Measurements from ENCODE around the gene GPR17.
A peak's percentile ranks its signal among the peaks of the same experiment; 100 is the strongest.

Gene GPR17

DNA sequence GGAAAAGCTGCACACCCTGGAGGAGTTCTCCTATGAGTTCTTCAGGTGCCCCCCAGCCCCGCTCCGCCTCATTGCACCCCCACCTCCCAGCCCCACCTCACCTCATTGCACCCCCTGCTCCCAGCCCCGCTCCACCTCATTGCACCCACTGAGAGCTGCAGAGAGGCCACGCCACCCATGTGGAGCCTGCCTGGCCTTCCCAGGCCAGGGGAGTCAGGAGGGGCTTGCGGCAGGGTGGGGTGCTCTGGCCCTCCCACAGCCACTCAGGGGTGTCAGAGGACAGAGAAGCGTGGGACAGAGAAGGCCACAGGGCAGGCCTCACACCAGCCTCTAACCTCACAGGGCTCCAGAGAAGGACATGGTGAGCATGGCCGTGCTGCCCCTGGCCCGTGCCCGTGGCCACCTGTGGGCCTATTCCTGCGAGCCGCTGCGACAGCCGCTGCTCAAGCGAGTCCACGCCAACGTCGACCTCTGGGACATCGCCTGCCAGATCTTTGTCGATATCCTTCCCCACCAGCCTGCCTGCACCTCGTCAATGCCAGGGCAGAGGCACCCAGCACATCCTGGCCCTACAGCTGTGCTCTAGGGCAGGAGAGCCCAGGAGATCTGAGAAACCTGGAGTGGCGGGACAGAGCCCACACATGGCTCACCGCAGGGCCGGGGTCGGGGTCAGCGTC, 15.0 kb upstream of the GPR17 start:
- DNase-seq: no peak

DNA sequence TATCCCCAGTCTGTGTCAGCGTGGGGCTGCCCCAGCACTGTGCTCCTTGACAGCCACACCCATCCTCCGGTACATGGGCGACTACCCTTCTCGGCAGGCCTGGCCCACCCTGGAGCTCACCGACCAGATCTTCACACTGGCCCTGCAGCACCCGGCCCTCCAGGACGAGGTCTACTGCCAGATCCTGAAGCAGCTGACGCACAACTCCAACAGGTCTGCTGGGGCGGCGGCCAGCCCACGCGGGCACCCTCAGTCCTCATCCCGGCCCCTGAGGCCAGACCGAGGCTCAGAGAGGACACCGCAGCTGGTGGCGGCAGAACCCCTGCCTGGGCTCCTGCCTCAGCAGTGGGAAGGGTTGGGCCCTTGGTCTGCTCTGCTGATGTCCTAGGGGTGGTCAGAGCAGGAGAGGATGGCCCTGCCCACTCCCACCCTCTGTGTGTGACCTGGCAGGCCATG, 14.4 kb upstream of the GPR17 start:
- DNase-seq: no peak

DNA sequence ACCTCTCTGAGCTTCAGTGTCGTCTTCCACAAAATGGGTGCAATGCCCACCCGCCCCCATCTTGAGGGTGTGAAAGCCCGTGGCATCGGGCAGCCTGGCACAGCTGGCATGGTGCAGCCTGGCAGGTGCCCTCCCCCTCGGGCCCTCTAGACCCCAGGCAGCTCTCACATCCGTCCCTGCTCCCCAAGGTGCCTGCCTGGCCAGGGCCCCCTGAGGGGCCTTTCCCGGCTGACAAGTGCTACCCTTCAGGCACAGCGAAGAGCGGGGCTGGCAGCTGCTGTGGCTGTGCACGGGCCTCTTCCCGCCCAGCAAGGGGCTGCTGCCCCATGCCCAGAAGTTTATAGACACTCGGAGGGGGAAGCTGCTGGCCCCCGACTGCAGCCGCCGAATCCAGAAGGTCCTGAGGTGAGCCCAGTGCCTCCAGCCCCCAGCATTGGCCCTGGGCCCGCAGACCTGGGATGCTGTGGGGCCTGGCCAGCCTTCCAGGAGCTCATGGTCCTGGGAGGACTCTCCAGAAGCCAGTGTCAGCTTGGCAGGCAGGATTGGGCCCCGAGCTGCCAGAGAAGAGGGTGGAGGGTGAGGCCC, 13.9 kb upstream of the GPR17 start:
- no peak for DNase-seq

DNA sequence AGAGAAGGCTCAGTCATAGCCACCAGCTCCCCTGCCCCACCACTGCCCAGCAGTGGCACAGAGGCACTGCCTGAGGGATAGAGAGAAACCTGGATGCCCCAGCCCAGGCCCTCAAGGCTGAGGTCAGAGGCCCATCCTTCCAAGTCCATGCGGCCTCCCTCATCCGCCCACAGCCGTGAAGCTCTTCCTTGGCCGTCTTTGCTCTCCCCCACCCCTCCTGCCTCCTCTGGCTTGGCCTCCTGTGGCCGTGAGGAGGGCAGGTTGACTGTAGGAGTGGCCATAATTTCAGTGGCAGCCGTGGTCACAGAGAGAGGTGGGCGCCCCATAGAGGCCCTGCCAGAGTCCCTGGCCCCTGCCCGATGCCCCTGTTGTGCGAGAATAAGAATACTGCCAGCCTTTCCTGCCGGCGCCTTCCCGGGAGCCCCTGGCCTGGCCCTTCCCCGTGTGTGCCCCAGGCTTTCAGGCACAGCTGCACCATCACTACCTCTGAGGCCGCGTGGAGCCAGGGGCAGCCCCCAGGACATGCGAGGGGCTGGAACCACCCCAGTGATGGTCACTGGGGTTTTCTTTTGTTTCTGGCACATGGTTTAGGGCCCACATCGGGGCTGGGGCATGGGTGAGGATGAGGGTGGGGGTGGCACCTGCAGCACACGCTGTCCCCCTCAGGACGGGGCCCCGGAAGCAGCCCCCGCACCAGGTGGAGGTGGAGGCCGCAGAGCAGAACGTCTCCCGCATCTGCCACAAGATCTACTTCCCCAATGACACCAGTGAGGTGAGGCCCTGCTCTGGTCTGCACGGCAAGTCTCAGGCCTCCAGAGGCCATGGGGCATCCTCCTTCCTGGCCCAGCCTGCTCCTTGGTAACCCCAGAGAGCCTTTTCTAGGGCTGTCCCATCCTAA, 13.1 kb upstream of the GPR17 start:
- no peak for DNase-seq

DNA sequence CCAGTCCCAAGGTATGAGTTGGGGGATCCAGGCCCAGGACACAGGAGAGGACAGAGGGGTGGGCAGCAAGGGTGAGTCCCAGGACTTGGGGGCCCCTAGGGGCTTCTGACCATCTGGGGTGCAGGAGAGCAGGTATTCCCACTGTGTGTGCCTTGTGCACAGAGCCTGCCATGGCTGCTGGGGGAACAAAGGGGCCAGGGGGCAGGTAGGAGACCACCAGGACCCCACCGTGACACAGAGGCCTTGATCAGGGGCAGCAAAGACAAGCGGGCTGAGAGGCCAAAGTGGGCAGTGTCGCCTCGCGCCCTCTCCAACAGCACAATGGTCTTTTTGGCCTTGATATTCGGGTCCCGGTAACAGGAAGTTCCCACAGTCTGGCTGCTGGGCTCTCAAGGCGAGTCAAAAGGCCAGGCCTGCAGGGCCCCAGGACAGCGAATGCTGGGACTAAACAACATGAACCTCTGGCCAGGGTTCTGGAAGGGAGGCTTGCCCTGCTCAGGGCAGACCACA, 12.3 kb upstream of the GPR17 start:
- DNase-seq: no peak

DNA sequence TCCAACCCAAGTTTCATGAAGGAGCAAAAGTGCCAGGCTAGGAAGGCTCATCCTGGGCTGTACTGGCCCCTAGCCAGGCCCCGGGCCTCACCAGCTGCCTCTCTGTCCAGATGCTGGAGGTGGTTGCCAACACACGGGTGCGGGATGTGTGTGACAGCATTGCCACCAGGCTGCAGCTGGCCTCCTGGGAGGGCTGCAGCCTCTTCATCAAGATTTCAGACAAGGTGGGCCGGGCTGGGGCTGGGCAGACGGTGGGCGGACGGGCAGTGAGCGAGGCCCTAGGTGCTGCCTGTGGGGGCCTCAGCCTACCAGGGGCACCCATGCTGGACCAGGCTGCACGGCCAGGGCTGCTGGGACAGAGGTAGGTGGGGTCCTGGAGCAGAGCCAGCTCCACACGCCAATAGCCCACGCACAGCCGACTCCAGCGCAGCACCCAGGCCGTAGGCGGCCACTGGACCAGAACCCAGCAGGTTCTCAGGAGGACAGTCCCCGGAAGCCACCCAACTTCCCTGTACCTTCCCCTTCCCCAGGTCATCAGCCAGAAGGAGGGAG, 11.8 kb upstream of the GPR17 start:
- no peak for DNase-seq

DNA sequence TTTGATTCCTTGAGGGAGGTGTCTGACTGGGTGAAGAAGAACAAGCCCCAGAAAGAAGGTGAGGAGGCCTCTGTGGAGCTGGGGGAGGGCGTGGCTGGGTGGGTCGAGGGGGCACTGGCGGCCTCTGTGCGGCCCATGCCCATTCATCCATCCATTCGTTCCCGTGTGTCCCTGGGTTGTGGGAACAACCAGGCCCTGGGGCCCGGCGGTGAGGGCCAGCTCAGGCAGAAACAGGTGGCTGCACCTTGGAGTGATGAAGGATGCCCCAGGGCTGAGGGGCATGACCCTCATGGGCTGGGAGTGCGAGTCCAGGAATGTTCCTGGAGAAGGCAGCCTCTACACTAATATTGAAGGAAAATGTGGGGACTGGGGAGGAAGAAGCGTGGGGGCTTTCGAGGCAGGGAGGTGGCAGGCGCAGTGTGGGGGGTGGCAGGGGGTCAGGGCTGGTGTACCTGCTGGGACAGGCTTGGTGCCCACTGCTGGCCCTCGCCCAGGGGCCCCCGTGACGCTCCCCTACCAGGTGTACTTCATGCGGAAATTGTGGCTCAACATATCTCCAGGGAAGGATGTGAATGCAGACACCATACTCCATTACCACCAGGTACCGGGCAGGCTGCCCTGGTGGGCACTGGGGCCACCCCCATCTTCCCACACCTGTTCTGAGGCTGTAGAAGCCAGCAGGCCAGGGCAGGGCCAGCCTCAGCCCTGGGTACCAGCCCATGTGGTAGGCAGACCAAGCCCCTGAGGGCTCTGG, 11.2 kb upstream of the GPR17 start:
- no peak for DNase-seq

DNA sequence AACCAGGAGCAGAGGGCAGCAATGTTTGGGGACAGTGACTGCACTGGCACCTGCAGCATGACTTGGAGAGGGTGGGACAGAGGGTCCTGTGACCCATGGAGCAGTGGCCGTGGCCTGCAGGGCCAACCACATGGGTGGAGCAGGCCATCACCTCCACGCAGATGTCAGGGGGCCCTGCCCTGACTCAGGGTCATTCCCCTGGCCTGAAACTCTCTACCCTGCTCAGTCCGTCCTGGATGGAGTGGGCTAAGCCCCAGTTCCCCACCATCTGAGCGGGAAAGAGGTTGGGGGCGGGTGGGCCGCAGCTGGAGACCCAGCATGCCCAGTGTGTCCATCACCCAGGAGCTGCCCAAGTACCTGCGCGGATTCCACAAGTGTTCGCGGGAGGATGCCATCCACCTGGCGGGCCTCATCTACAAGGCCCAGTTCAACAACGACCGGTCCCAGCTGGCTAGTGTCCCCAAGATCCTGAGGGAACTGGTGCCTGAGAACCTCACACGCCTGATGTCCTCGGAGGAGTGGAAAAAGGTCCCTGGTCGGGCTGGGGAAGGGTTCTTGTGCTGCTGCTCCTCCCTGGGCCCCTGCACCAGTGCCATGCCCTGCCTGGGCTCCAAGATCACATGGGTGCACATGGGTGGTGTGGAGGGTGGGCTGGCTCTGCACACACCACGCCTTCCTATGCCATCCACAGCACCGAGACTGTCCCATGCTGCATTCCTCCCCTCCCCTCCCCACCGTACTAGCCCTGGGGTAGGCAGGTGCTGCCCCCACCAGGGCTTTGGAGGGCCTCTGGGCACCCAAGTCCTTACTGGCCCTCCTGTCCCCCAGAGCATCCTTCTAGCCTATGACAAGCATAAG, 10.3 kb upstream of the GPR17 start:
- DNase-seq: no peak

DNA sequence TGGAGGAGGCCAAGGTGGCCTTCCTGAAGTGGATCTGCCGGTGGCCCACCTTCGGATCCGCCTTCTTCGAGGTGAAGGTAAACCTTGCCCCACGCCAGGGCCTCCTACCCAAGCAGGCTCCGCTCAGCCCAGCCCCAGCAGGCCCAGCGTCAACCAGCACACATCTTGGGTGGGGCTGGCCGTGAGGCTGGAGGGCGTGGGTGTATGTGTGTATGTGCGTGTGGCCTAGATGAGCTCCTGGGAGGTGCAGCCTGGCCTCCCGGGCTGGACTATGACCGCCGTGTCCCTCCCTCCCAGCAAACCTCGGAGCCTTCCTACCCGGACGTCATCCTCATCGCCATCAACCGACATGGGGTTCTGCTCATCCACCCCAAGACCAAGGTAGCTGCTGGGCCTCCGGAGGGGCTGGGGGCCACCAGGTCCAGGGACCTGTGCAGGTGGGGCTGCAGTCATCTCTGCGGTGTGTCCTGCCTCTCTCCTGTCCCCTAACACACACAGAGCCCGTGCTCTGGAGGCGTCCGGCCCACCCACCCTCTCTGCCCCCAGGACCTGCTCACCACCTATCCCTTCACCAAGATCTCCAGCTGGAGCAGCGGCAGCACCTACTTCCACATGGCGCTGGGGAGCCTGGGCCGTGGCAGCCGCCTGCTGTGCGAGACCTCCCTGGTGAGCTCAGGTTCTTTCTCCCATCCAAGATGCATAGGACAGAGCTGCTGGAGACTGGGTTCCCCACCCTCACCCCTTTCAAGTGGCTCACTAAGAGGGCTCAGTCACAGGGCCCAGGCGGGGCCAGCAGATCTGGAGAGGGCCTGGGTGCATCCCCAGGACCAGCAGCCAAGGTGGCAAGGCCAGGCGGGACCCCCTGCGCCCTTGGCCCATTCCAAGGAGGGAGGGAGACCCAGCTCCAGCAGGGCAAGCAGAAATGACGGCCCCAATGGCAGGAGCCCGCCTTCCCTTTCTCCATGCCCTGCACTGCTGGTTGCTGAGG, 9.4 kb upstream of the GPR17 start:
- no peak for DNase-seq

DNA sequence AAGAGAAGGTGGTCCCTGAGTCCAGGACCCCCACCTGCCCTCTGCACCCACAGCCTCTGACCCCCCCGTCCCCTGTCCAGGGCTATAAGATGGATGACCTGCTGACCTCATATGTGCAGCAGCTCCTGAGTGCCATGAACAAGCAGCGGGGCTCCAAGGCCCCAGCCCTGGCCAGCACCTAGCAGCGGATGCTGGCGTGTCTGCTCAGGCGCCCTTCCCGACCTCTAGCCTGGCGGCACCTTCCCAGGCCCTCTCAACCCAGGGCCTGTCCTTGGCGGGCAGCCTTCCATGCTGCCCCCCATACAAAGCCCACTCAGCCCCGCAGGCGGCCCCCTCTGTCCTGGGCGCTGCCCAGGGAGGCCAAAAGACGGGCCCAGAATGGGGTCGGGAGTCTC, 8.7 kb upstream of the GPR17 start:
- DNase-seq: no peak

DNA sequence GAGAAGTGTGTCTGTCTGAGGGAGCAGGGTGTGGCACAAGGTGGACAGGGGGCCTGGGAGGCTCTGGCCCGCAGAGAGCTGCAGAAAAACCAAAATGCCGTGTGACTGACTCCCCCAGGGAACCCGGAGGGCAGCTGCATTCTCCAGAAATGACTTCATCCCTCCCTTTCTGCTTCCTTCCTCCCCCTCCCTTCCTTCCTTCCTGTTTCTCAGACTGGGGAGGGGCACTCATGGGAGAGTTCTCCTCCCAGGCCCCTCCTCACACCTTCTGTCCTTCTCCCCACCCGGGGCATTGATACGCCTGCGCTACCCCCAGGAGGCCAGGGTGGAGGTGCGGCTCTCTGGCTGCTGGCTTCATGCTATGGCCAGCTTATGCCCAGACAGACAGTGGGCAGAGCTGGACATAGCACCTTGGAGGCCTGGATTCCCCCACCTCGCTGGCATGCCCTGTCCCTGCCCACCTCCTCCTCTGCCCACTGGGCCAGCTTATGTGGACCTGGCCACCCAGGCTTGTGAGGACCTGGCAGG, 8.2 kb upstream of the GPR17 start:
- peak; percentile 87 for DNase-seq

DNA sequence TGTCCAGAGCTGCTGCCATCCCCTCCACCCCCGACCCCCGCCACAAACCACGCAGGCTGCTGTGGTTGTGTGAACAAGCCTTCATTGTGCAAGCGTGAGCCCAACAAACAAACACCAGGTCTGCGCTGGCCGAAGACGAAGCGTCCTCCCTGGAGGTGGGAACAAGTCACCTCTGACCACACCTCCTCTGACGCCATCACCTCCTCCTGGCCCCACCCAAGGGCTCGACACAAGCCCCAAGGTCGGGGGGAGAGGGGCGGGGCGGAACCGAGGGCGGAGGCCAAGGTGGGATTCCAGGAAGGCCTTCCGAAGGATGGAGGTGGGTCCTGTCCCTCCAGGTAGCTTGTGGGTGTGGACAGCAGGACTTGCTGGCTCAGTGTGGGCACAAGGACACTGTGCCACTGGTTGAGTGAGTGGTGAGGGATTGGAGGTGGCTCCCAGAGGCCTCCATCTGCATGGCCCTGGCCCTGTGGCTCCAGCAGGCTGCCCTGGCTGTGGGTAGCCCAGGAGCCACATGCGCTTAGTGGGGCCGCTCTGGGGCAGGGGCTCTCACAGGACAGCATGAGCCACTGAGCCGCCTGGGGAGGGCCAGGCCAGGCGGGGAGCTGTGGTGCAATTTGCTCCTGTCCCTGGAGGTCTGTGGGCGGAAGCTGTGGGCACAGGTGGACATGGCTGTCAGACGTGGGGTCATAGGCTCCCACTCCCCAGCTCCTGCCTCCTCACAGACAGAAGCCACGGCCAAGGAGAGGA, 7.4 kb upstream of the GPR17 start:
- DNase-seq: no peak

DNA sequence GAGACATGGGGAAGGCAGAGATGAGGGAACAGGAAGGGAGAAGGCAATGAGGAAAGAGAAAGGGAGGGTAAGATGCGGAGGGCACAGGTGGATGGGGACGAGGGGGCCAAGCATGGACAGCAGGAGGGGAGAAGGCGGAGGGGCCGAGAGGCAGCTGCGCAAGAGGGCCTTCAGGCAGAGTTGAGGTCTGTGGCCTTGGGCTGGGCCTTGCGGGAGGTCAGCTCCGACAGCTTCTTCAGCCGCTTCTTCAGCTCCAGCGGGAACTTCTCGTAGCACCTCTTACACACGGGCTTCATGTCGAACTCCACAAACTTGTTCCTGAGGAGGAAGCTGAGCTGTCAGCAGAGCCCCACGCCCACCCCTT, 6.9 kb upstream of the GPR17 start:
- no peak for DNase-seq

DNA sequence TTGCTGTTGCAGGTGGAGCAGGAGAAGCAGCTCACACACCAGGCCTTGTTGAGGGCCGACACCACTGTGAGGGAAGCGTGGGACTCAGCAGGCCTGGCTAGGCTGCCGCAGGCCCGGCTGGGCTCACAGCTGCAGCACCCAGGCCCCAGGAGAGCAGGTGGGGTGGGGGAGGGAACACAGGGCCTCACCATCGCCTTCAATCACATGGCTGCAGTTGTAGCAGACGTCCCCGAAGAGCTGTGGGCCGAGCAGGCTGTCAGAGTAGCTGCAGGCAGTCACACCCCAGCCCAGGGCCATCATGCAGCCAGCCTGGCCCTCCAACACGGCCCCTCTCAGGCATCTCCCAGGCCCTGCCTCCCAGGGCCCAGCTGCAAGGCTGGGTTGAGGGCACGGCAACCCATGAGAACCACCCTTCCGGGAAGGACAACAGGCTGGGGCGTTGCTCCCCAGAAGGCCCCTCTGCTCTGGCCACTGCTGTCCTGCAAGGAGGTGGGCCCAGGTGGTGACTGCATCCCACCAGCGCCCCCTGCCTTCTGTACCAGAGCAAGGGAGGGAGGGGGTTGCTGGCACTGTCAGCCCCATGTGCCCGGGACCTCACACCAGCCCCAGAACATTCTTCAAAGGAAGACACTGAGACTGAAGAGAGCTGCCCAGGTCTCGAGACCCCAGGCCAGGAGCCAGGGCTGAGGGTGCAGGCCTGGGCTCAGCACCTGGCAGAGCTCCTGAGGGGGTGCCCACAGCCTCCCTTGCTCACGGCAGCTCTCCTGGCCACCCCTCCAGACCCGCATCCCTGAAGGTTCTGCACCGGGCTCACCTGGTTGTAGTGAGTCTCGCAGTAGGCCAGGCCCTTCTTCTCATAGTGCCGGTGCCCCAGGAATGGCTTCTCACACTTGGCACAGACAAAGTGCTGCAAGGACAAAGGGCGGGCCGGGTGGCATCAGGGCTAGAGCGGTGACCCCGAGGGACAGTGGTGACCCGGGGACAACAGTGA, 5.6 kb upstream of the GPR17 start:
- DNase-seq: no peak

DNA sequence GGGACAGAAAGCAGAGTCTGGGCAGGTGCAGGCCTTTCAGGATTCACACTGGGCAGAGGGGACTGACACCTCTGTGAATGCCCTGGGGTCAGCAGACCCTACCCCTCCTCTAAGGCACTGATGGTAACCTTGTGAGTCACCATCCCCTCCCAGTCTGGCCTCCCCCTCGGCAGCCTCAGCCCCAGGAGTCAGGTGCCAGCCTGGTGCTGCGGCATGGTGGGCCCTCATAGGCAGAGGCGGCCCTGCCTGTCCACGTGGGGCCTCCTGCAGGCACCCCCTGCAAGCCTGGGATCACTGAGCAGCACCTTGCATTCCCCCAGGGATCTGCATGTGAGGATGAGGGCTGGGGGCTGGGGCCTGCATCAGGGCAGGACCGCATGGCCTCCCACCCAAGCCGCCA, 4.8 kb upstream of the GPR17 start:
- no peak for DNase-seq

DNA sequence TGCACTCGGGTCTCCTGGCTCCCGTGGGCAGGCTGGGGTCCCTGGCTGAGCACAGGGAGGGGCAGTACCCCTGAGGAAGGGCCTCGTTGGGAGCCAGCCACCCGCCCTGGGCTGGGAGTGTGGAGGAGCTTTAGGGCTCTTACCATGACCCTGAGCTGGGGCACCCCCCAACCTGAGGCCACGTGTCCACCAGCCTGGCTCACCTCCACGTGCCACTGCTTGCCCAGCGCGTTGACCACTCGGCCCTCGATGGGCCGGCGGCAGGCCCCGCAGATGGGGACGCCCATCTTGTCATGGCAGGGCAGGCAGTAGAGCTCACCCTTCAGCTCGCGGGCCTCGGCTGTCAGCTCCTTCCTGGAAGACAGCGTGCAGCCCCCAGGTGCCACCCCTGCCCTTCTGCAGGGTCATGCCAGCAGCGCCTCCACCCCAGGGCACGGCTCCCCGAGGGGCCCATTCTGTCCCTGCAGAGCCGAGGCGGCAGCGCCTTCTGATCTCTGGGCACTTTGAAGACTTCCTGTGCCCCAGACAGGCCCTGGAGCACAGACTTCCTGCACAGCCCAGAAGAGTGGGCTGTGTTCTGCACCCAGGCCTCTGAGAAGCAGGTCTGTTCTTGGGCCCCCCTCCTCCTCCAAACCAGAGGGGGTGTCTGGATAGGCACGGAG, 4.0 kb upstream of the GPR17 start:
- no peak for DNase-seq

DNA sequence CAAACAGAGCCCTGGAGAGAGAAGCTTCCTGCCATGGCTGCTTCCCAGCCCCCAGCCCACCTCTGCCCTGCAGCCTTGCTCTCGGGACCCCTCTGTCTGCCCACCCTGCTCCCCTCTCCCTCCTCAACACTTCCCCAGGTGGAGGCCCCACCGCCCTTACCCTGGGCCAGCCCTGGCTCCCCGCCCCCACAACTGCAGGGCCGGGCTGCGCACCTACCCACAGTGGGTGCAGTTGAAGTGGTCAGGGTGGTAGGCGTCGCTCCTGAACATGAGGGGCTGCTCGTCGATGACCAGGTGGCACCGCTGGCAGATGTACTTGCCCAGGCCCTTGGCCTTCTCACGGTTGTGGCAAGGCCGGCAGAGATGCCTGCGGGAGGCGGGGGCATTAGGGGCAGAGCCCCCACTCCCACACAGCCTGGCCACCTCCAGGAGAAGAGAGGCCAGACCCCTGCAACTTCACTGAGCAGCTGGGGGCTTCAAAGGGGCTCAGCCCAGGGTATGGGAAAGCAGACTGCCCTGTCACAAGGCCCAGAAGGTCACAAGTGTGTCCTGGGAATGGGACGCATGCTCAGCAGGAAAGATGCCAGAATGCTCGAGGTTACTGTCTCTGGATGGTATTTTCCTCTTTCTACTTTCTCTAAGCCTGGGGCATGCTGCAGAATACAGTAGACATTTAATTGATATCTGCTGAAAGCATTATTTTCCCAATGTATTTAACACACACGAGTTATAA, 3.1 kb upstream of the GPR17 start:
- no peak for DNase-seq
